IMR-90 (cell line): ENCODE data around the gene IGFBP7. TPM values are rescaled to one million over a fixed set of nuclear protein-coding genes. Genes with fewer than 3 reads are reported as not detected.

Experiments used
- ATAC-seq: fragments of 200-7000 bp; cut with Tn5 transposase; 2 replicates; pipeline ENCODE4 v1.9.1; 2020; ENCODE audit warnings: low read depth, mild to moderate bottlenecking, moderate library complexity
- BruUV-seq: library from RNA; stranded (reverse); fragments of 400-500 nt; replicated peaks from 2 replicates; lab custom pipeline; 2021; lab: Mats Ljungman, UMichigan
- CTCF ChIA-PET: fragments of 300-600 bp; formaldehyde crosslinking; extraction: SDS; loops from one replicate; lab custom pipeline; 2021; ENCODE audit warnings: antibody characterized with exemption; lab: Yijun Ruan, JAX
- POLR2A ChIA-PET: fragments of 300-600 bp; sonication (Branson Sonifier 250); formaldehyde crosslinking; loops from one replicate; lab custom pipeline; 2022; ENCODE audit warnings: antibody characterized with exemption; ENCODE audit not compliant: unreplicated experiment; lab: Charles Lee
- DNase-seq: peaks from one replicate; pipeline ENCODE4 v3.0.0; 2013
- H2AFZ ChIP-seq: replicated peaks from 2 replicates; pipeline ENCODE3; 2013; ENCODE audit warnings: low read length, mild to moderate bottlenecking; ENCODE audit not compliant: poor library complexity
- H2AK5ac ChIP-seq: 2 replicates; pipeline ENCODE4 v1.6.1; 2013; ENCODE audit warnings: low read depth, low read length, inconsistent platforms
- H2AK9ac ChIP-seq: replicated peaks from 2 replicates; pipeline ENCODE3; 2013; ENCODE audit warnings: mild to moderate bottlenecking, low read depth, low read length, moderate library complexity; ENCODE audit not compliant: poor library complexity
- H2BK120ac ChIP-seq: 2 replicates; pipeline ENCODE4 v1.6.1; 2013; ENCODE audit warnings: low read depth, low read length, inconsistent platforms
- H2BK15ac ChIP-seq: 3 replicates; pipeline ENCODE4 v1.6.1; 2013; ENCODE audit warnings: low read depth, low read length, inconsistent platforms
- H2BK20ac ChIP-seq: 2 replicates; pipeline ENCODE4 v1.6.1; 2013; ENCODE audit warnings: low read depth, mild to moderate bottlenecking, inconsistent platforms, low read length, moderate library complexity
- H2BK5ac ChIP-seq: 2 replicates; pipeline ENCODE4 v1.6.1; 2013; ENCODE audit warnings: mild to moderate bottlenecking, low read depth, low read length, inconsistent platforms; ENCODE audit not compliant: poor library complexity, severe bottlenecking
- H3K14ac ChIP-seq: replicated peaks from 2 replicates; pipeline ENCODE4 v1.6.1; 2013; ENCODE audit warnings: low read depth, low read length, inconsistent platforms
- H3K18ac ChIP-seq: 2 replicates; pipeline ENCODE4 v1.6.1; 2013; ENCODE audit warnings: low read depth, low read length, control low read depth
- H3K23ac ChIP-seq: 2 replicates; pipeline ENCODE4 v1.6.1; 2013; ENCODE audit warnings: low read depth, low read length, inconsistent platforms
- H3K27ac ChIP-seq: 2 replicates; pipeline ENCODE4 v1.5.1; 2013; ENCODE audit warnings: mild to moderate bottlenecking, control low read depth, low read length; ENCODE audit not compliant: insufficient read depth
- H3K27me3 ChIP-seq: 2 replicates; pipeline ENCODE4 v1.6.1; 2013; ENCODE audit warnings: low read length; ENCODE audit not compliant: control insufficient read depth, insufficient read depth
- H3K36me3 ChIP-seq: 2 replicates; pipeline ENCODE4 v1.6.1; 2013; ENCODE audit warnings: low read length, mixed read lengths; ENCODE audit not compliant: control insufficient read depth, insufficient read depth
- H3K4ac ChIP-seq: 2 replicates; pipeline ENCODE4 v1.6.1; 2013; ENCODE audit warnings: low read depth, low read length, inconsistent platforms
- H3K4me1 ChIP-seq: 2 replicates; pipeline ENCODE4 v1.6.1; 2013; ENCODE audit warnings: low read length, mixed read lengths; ENCODE audit not compliant: control insufficient read depth, insufficient read depth
- H3K4me2 ChIP-seq: 2 replicates; pipeline ENCODE4 v1.6.1; 2013; ENCODE audit warnings: low read depth, mild to moderate bottlenecking, control low read depth, low read length, moderate library complexity
- H3K4me3 ChIP-seq: 2 replicates; pipeline ENCODE4 v1.5.1; 2013; ENCODE audit warnings: low read depth, mild to moderate bottlenecking, control low read depth, low read length, moderate library complexity; ENCODE audit not compliant: insufficient read depth
- H3K56ac ChIP-seq: 2 replicates; pipeline ENCODE4 v1.6.1; 2013; ENCODE audit warnings: low read length, inconsistent platforms; ENCODE audit not compliant: insufficient read depth; ENCODE audit errors: extremely low read depth
- H3K79me1 ChIP-seq, 2 experiments: 2 replicates each; pipeline ENCODE4 v1.6.1; 2013; ENCODE audit warnings: low read length in 2 of 2, inconsistent platforms in 1 of 2, low read depth in 1 of 2
- H3K9ac ChIP-seq: 2 replicates; pipeline ENCODE4 v1.6.1; 2013; ENCODE audit warnings: low read depth, low read length, control low read depth
- H3K9me1 ChIP-seq: 2 replicates; pipeline ENCODE4 v1.6.1; 2013; ENCODE audit warnings: low read length, inconsistent platforms; ENCODE audit not compliant: insufficient read depth
- H3K9me3 ChIP-seq: 2 replicates; pipeline ENCODE4 v1.6.1; 2013; ENCODE audit warnings: low read length; ENCODE audit not compliant: control insufficient read depth, insufficient read depth
- H4K20me1 ChIP-seq: 2 replicates; pipeline ENCODE4 v1.6.1; 2013; ENCODE audit warnings: low read length, inconsistent platforms; ENCODE audit not compliant: insufficient read depth
- H4K5ac ChIP-seq: 2 replicates; pipeline ENCODE4 v1.6.1; 2013; ENCODE audit warnings: mild to moderate bottlenecking, low read depth, low read length, control low read depth
- H4K8ac ChIP-seq, 2 experiments: 2 replicates each; pipeline ENCODE4 v1.6.1; 2013; ENCODE audit warnings: low read depth in 2 of 2, low read length in 2 of 2, control low read depth in 1 of 2, inconsistent platforms in 1 of 2
- H4K91ac ChIP-seq: 2 replicates; pipeline ENCODE4 v1.6.1; 2013; ENCODE audit warnings: low read depth, low read length, inconsistent platforms; ENCODE audit not compliant: insufficient read depth
- BHLHE40 ChIP-seq: fragments of 150-350 bp; IDR thresholded peaks from 2 replicates; pipeline ENCODE4 v1.6.1; 2016; ENCODE audit warnings: mild to moderate bottlenecking, low read depth, low read length
- CEBPB ChIP-seq: IDR thresholded peaks from 2 replicates; pipeline ENCODE4 v1.6.1; 2012; ENCODE audit warnings: low read depth, low read length, improper control_type of control experiment
- CHD1 ChIP-seq: IDR thresholded peaks from 2 replicates; pipeline ENCODE4 v1.6.1; 2012; ENCODE audit warnings: low read depth, low read length, improper control_type of control experiment
- CTCF ChIP-seq: conservative IDR thresholded peaks from 2 replicates; pipeline ENCODE4 v1.5.1; 2012; ENCODE audit warnings: mild to moderate bottlenecking, low read depth, low read length, improper control_type of control experiment
- ELK1 ChIP-seq: fragments of 150-350 bp; IDR thresholded peaks from 2 replicates; pipeline ENCODE4 v1.6.1; 2016; ENCODE audit warnings: low read depth, mild to moderate bottlenecking, low read length, moderate library complexity, borderline replicate concordance
- FOS ChIP-seq: fragments of 150-350 bp; IDR thresholded peaks from 2 replicates; pipeline ENCODE4 v1.6.1; 2016; ENCODE audit warnings: low read depth, low read length
- MAFK ChIP-seq: IDR thresholded peaks from 2 replicates; pipeline ENCODE4 v1.6.1; 2012; ENCODE audit warnings: low read depth, low read length, improper control_type of control experiment
- MAZ ChIP-seq: IDR thresholded peaks from 2 replicates; pipeline ENCODE4 v1.6.1; 2012; ENCODE audit warnings: low read depth, mild to moderate bottlenecking, low read length, improper control_type of control experiment, moderate library complexity, borderline replicate concordance
- MXI1 ChIP-seq: IDR thresholded peaks from 2 replicates; pipeline ENCODE4 v1.6.1; 2012; ENCODE audit warnings: low read depth, mild to moderate bottlenecking, low read length, moderate library complexity, borderline replicate concordance
- NFE2L2 ChIP-seq: fragments of 150-350 bp; IDR thresholded peaks from 2 replicates; pipeline ENCODE4 v1.6.1; 2016; ENCODE audit warnings: low read depth, mild to moderate bottlenecking, low read length
- RAD21 ChIP-seq: IDR thresholded peaks from 2 replicates; pipeline ENCODE4 v1.6.1; 2012; ENCODE audit warnings: low read length, improper control_type of control experiment
- RCOR1 ChIP-seq: IDR thresholded peaks from 2 replicates; pipeline ENCODE4 v1.6.1; 2012; ENCODE audit warnings: mild to moderate bottlenecking, low read length, improper control_type of control experiment; ENCODE audit not compliant: insufficient replicate concordance
- SMC3 ChIP-seq: fragments of 150-350 bp; IDR thresholded peaks from 2 replicates; pipeline ENCODE4 v1.6.1; 2016; ENCODE audit warnings: low read depth, mild to moderate bottlenecking, antibody characterized with exemption, low read length, moderate library complexity
- WGBS, 2 experiments: methylation state at CpG; one replicate each; pipeline versions ENCODE4 v1.1.5 to v1.1.7; 2013; ENCODE audit warnings: missing lambda C conversion rate in 2 of 2; ENCODE audit not compliant: insufficient read length in 1 of 2; ENCODE audit errors: extremely low coverage in 2 of 2; 5-methylcytosine and 5-hydroxymethylcytosine counted together
- dilution Hi-C: fragments of 300-500 bp; cut with HindIII; formaldehyde crosslinking; loops from one replicate; pipeline ENCODE4 v1.14.3; 2018; ENCODE audit warnings: low sequenced_read_pairs; ENCODE audit not compliant: unreplicated experiment
- in situ Hi-C: fragments of 300-500 bp; cut with MboI; formaldehyde crosslinking; loops from 3 replicates; pipeline ENCODE4 v1.14.3; 2019; ENCODE audit warnings: low sequenced_read_pairs, inconsistent platforms, mixed read lengths
- intact Hi-C: fragments of 100-400 bp; cut with micrococcal nuclease; formaldehyde crosslinking; loops from 2 replicates; pipeline ENCODE4 v1.10.0; 2022
- polyA plus RNA-seq, 3 experiments: library from polyadenylated mRNA; depleted of rRNA; stranded (reverse); fragments of >200 nt; gene quantifications; 2 replicates each; pipeline ENCODE4 v1.2.3, GENCODE V29; 2012; ENCODE audit warnings: low replicate concordance in 1 of 3
- total RNA-seq: library from RNA; depleted of rRNA; stranded (reverse); fragments of >200 nt; gene quantifications from 2 replicates; pipeline ENCODE4 v1.2.3, GENCODE V29; 2012

IGFBP7 gene
- total and polyA plus RNA-seq, 2 of the 4 experiments (the other 2 are of a cell fraction), result 33.2 to 267 TPM

GRCh38 chr4:57048590-57049304 is 61.4 kb downstream of the IGFBP7 start:
- intact Hi-C loops, result no loop called here
- no CpG with 5 or more reads among the region's 1 CpG for WGBS, 2 experiments

More at GRCh38 chr4:57048590-57049304, 61.4 kb downstream of the IGFBP7 start:
- H2BK5ac ChIP-seq, result peak overlapping the region; percentile 79
- in situ Hi-C loops, result loop anchor here (25.0 kb wide), 1 partner anchor 389 kb away; no protein-coding TSS in a partner anchor
- 0 out of 2 replicates have a peak, but pooled peaks cover 2% of the 10 kb centered on the region for H3K9me3 ChIP-seq
- peak overlapping the region; percentile 70; the same call in 1 of the 2 replicates for H4K5ac ChIP-seq
- no peak overlapping the region for H2AFZ ChIP-seq
- H3K4me1 ChIP-seq, result peaks cover 22% of the 10 kb centered on the region
- no peak overlapping the region for H2AK9ac ChIP-seq
- H2BK20ac ChIP-seq, result peak overlapping the region; percentile 90
- H3K4me2 ChIP-seq, result peak overlapping the region; percentile 42; the same call in 1 of the 2 replicates
- H3K23ac ChIP-seq, result peak overlapping the region; percentile 89; the same call in 1 of the 2 replicates
- H3K27me3 ChIP-seq, result no peaks in the 10 kb centered on the region
- POLR2A ChIA-PET, result no interaction called here
- no peak overlapping the region for H3K56ac ChIP-seq
- H4K91ac ChIP-seq, result peak overlapping the region; percentile 48
- dilution Hi-C loops, result no loop called here
- H3K18ac ChIP-seq, result peak overlapping the region; percentile 82; the same call in 1 of the 2 replicates
- H3K9me1 ChIP-seq, result peaks cover 23% of the 10 kb centered on the region
- DNase-seq (peak; percentile 43), ATAC-seq (no peak)
- peaks cover 23 to 74% of the 10 kb centered on the region in 2 experiments for H3K79me1 ChIP-seq
- peaks cover 4% of the 10 kb centered on the region; the same call in 1 of the 2 replicates for H3K36me3 ChIP-seq
- no peak overlapping the region for H3K9ac ChIP-seq
- peak overlapping the region; percentile 56; the same call in 1 of the 2 replicates for H2AK5ac ChIP-seq
- H4K8ac ChIP-seq, result peak overlapping the region in 1 of 2 experiments; percentile 41; a peak in 2 of 4 replicates
- peak overlapping the region; percentile 55; the same call in 1 of the 3 replicates for H2BK15ac ChIP-seq
- peak overlapping the region; percentile 80; the same call in 1 of the 2 replicates for H3K4ac ChIP-seq
- H2BK120ac ChIP-seq, result peak overlapping the region; percentile 75
- peak overlapping the region; percentile 76 for H3K14ac ChIP-seq
- no peak overlapping the region for H3K27ac ChIP-seq
- no TSS peak for BruUV-seq
- no peak overlapping the region for H3K4me3 ChIP-seq
- CTCF ChIA-PET, result no interaction called here
- no peak for TF ChIP-seq NFE2L2
- TF ChIP-seq BHLHE40, result no peak
- no peak for TF ChIP-seq RAD21
- no peak for TF ChIP-seq MAZ
- no peak for TF ChIP-seq RCOR1
- TF ChIP-seq CHD1, result no peak
- no peak for TF ChIP-seq FOS
- no peak for TF ChIP-seq CEBPB
- TF ChIP-seq ELK1, result no peak
- no peak for TF ChIP-seq MAFK
- TF ChIP-seq CTCF, result no peak
- no peak for TF ChIP-seq MXI1
- no peak for TF ChIP-seq SMC3
- H4K20me1 ChIP-seq, result no peaks in the 10 kb centered on the region
